Measurements from ENCODE around the gene CEP57. TPM values are rescaled to one million over a fixed set of nuclear protein-coding genes. Genes with fewer than 3 reads are reported as not detected.
"Not testable (repeated sequence)": the region's sequence is repeated elsewhere in the genome, so short reads cannot be mapped to it uniquely, and the experiment has no call there.

The CEP57 gene
- total RNA-seq, 2 donors from 2014 or later: 159 to 168 TPM

GRCh38 chr11:95805869-95806268 lies 15.6 kb downstream of the CEP57 start:
- no peaks in the 10 kb centered on the region for H3K4me1 Mint-ChIP-seq (ENCODE audit: low read depth)
- H3K27ac Mint-ChIP-seq: no peak overlapping the region
- H3K27me3 Mint-ChIP-seq (ENCODE audit: low read depth): no peaks in the 10 kb centered on the region
- H3K4me3 Mint-ChIP-seq: no peak overlapping the region
- H3K9me3 Mint-ChIP-seq: peaks cover 6 to 10% of the 10 kb centered on the region in 2 donors
- DNase-seq: no peak
- no peak for ATAC-seq (replicated peaks in 1 of 2)
- peaks cover 10 to 49% of the 10 kb centered on the region in 2 donors for H3K36me3 Mint-ChIP-seq (ENCODE audit: insufficient read depth in 2 of 2)

GRCh38 chr11:95806464-95806863 lies 16.2 kb downstream of the CEP57 start:
- peaks cover 6 to 10% of the 10 kb centered on the region in 2 donors for H3K9me3 Mint-ChIP-seq
- peaks cover 12 to 43% of the 10 kb centered on the region in 2 donors for H3K36me3 Mint-ChIP-seq (ENCODE audit: insufficient read depth in 2 of 2)
- not testable (repeated sequence) for H3K4me1 Mint-ChIP-seq (ENCODE audit: low read depth); DNase-seq; H3K27me3 Mint-ChIP-seq (ENCODE audit: low read depth); ATAC-seq (replicated peaks in 1 of 2); H3K4me3 Mint-ChIP-seq; H3K27ac Mint-ChIP-seq

GRCh38 chr11:95811052-95811451 lies 20.8 kb downstream of the CEP57 start:
- not testable (repeated sequence) for H3K4me1 Mint-ChIP-seq (ENCODE audit: low read depth); H3K27ac Mint-ChIP-seq; H3K27me3 Mint-ChIP-seq (ENCODE audit: low read depth); ATAC-seq (replicated peaks in 1 of 2); H3K4me3 Mint-ChIP-seq; DNase-seq
- H3K9me3 Mint-ChIP-seq: peaks cover 6 to 10% of the 10 kb centered on the region in 2 donors
- H3K36me3 Mint-ChIP-seq (ENCODE audit: insufficient read depth in 2 of 2): peaks cover 11 to 28% of the 10 kb centered on the region in 2 donors

GRCh38 chr11:95816037-95816436 lies 25.7 kb downstream of the CEP57 start:
- H3K9me3 Mint-ChIP-seq: no peaks in the 10 kb centered on the region
- no peak for DNase-seq
- peaks cover 6% of the 10 kb centered on the region for H3K4me1 Mint-ChIP-seq (ENCODE audit: low read depth)
- H3K27ac Mint-ChIP-seq: no peak overlapping the region
- peaks cover 12 to 24% of the 10 kb centered on the region in 2 donors for H3K36me3 Mint-ChIP-seq (ENCODE audit: insufficient read depth in 2 of 2)
- H3K4me3 Mint-ChIP-seq: no peak overlapping the region
- no peak for ATAC-seq (replicated peaks in 1 of 2)
- no peaks in the 10 kb centered on the region for H3K27me3 Mint-ChIP-seq (ENCODE audit: low read depth)

- Mint-ChIP-seq H3K4me1 (ENCODE audit: low read depth) (no peaks in the 10 kb centered on the region), H3K9me3 (no peaks in the 10 kb centered on the region), H3K4me3 (no peak overlapping the region), H3K27me3 (ENCODE audit: low read depth) (no peaks in the 10 kb centered on the region), H3K36me3 (ENCODE audit: insufficient read depth in 2 of 2) (peaks cover 12 to 35% of the 10 kb centered on the region in 2 donors), H3K27ac (peak overlapping the region; percentile 85)
- DNase-seq: no peak
- ATAC-seq (replicated peaks in 1 of 2): no peak
Measured at GRCh38 chr11:95821640-95822039, 31.3 kb downstream of the CEP57 start.

- no peaks in the 10 kb centered on the region for H3K27me3 Mint-ChIP-seq (ENCODE audit: low read depth)
- H3K4me3 Mint-ChIP-seq: no peak overlapping the region
- DNase-seq (no peak), ATAC-seq (replicated peaks in 1 of 2) (no peak)
- no peaks in the 10 kb centered on the region for H3K9me3 Mint-ChIP-seq
- peaks cover 16% of the 10 kb centered on the region for H3K4me1 Mint-ChIP-seq (ENCODE audit: low read depth)
- peak overlapping the region; percentile 51 for H3K27ac Mint-ChIP-seq
- peaks cover 7 to 28% of the 10 kb centered on the region in 2 donors for H3K36me3 Mint-ChIP-seq (ENCODE audit: insufficient read depth in 2 of 2)
Measured at GRCh38 chr11:95827696-95828095, 37.4 kb downstream of the CEP57 start.

- H3K36me3 Mint-ChIP-seq (ENCODE audit: insufficient read depth in 2 of 2): peaks cover 9 to 25% of the 10 kb centered on the region in 2 donors
Measured at GRCh38 chr11:95829580-95830259, 39.4 kb downstream of the CEP57 start.

GRCh38 chr11:95831198-95831883 lies 41.0 kb downstream of the CEP57 start:
- no peaks in the 10 kb centered on the region for H3K27me3 Mint-ChIP-seq (ENCODE audit: low read depth)
- ATAC-seq (replicated peaks in 1 of 2): peak; percentile 25 to 31
- H3K4me3 Mint-ChIP-seq: no peak overlapping the region

More at GRCh38 chr11:95829580-95830259, 39.4 kb downstream of the CEP57 start:
- Mint-ChIP-seq H3K27me3 (ENCODE audit: low read depth) (no peaks in the 10 kb centered on the region), H3K9me3 (no peaks in the 10 kb centered on the region), H3K27ac (peak overlapping the region; percentile 69), H3K4me3 (peak overlapping the region in 1 of 2 donors; percentile 14), H3K4me1 (ENCODE audit: low read depth) (peaks cover 16% of the 10 kb centered on the region)
- ATAC-seq (replicated peaks in 1 of 2) (peak; percentile 95), DNase-seq (peak; percentile 6 to 12)

GRCh38 chr11:95832763-95833162 lies 42.5 kb downstream of the CEP57 start:
- Mint-ChIP-seq H3K9me3 (no peaks in the 10 kb centered on the region), H3K27ac (no peak overlapping the region)

More at GRCh38 chr11:95831198-95831883, 41.0 kb downstream of the CEP57 start:
- peaks cover 21% of the 10 kb centered on the region for H3K4me1 Mint-ChIP-seq (ENCODE audit: low read depth)
- DNase-seq: no peak
- no peaks in the 10 kb centered on the region for H3K9me3 Mint-ChIP-seq
- H3K36me3 Mint-ChIP-seq (ENCODE audit: insufficient read depth in 2 of 2): peaks cover 11 to 27% of the 10 kb centered on the region in 2 donors
- peak overlapping the region; percentile 18 for H3K27ac Mint-ChIP-seq

GRCh38 chr11:95833378-95833777 lies 43.1 kb downstream of the CEP57 start:
- no peak overlapping the region for H3K4me3 Mint-ChIP-seq
- peaks cover 11 to 27% of the 10 kb centered on the region in 2 donors for H3K36me3 Mint-ChIP-seq (ENCODE audit: insufficient read depth in 2 of 2)
- no peak for ATAC-seq (replicated peaks in 1 of 2)
- H3K27ac Mint-ChIP-seq: no peak overlapping the region
- DNase-seq: no peak
- no peaks in the 10 kb centered on the region for H3K27me3 Mint-ChIP-seq (ENCODE audit: low read depth)
- no peaks in the 10 kb centered on the region for H3K9me3 Mint-ChIP-seq
- peaks cover 21% of the 10 kb centered on the region for H3K4me1 Mint-ChIP-seq (ENCODE audit: low read depth)

More at GRCh38 chr11:95832763-95833162, 42.5 kb downstream of the CEP57 start:
- Mint-ChIP-seq H3K36me3 (ENCODE audit: insufficient read depth in 2 of 2) (peaks cover 11 to 27% of the 10 kb centered on the region in 2 donors), H3K4me1 (ENCODE audit: low read depth) (peaks cover 21% of the 10 kb centered on the region), H3K4me3 (no peak overlapping the region), H3K27me3 (ENCODE audit: low read depth) (no peaks in the 10 kb centered on the region)
- DNase-seq (no peak), ATAC-seq (replicated peaks in 1 of 2) (no peak)

GRCh38 chr11:95835351-95835750 lies 45.1 kb downstream of the CEP57 start:
- Mint-ChIP-seq H3K27me3 (ENCODE audit: low read depth) (no peaks in the 10 kb centered on the region), H3K36me3 (ENCODE audit: insufficient read depth in 2 of 2) (peaks cover 9 to 22% of the 10 kb centered on the region in 2 donors), H3K27ac (no peak overlapping the region), H3K4me1 (ENCODE audit: low read depth) (peaks cover 14% of the 10 kb centered on the region), H3K4me3 (no peak overlapping the region), H3K9me3 (no peaks in the 10 kb centered on the region)
- ATAC-seq (replicated peaks in 1 of 2): no peak
- no peak for DNase-seq

- Mint-ChIP-seq H3K27ac (peak overlapping the region; percentile 86), H3K9me3 (no peaks in the 10 kb centered on the region), H3K36me3 (ENCODE audit: insufficient read depth in 2 of 2) (peaks cover 7 to 17% of the 10 kb centered on the region in 2 donors), H3K4me3 (no peak overlapping the region), H3K27me3 (ENCODE audit: low read depth) (no peaks in the 10 kb centered on the region), H3K4me1 (ENCODE audit: low read depth) (peaks cover 8% of the 10 kb centered on the region)
- ATAC-seq (replicated peaks in 1 of 2) (peak; percentile 77 to 79), DNase-seq (peak; percentile 49 to 51)
Measured at GRCh38 chr11:95835768-95836488, 45.6 kb downstream of the CEP57 start.

GRCh38 chr11:95845167-95845566 lies 54.9 kb downstream of the CEP57 start:
- no peaks in the 10 kb centered on the region for H3K4me1 Mint-ChIP-seq (ENCODE audit: low read depth)
- no peaks in the 10 kb centered on the region for H3K9me3 Mint-ChIP-seq
- H3K36me3 Mint-ChIP-seq (ENCODE audit: insufficient read depth in 2 of 2): peaks cover 0 to 10% of the 10 kb centered on the region in 2 donors
- no peak for DNase-seq
- H3K27ac Mint-ChIP-seq: no peak overlapping the region
- H3K27me3 Mint-ChIP-seq (ENCODE audit: low read depth): no peaks in the 10 kb centered on the region
- ATAC-seq (replicated peaks in 1 of 2): no peak
- no peak overlapping the region for H3K4me3 Mint-ChIP-seq
